ENCODE data around the gene TRA2A.
"Not testable (repeated sequence)": the region's sequence is repeated elsewhere in the genome, so short reads cannot be mapped to it uniquely, and the experiment has no call there.

The TRA2A gene

DNA sequence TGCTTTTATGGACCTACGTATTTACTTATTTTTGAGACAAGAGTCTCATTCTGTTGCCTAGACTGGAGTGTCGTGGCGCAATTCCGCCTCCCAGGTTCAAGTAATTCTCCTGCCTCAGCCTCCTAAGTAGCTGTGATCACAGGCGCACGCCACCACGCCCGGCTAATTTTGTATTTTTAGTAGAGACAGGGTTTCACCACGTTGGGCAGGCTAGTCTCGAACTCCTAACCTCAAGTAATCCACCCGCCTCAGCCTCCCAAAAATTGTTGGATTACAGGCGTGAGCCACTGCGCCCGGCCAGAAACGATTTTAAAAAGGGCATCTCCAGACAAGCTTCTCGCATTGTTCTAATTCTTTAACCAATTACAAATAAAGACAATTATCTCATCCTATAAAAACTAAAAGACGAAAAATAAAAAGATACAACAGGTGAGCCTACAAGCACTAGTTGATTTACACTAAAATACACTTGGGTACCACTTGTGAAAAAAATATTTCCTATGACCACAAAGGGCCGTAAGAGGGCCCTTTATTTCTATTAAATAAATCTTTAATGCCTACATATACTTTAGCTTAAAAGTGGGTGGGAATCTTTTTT, 2.4 kb downstream of the TRA2A start:
- no peak for ATAC-seq
- Mint-ChIP-seq H3K4me3 (peak overlapping the region; percentile 95), H3K27ac (no peak overlapping the region), H3K9me3 (no peaks in the 10 kb centered on the region), H3K27me3 (no peaks in the 10 kb centered on the region), H3K4me1 (peaks cover 68% of the 10 kb centered on the region), H3K36me3 (ENCODE audit: low read depth) (peaks cover 25% of the 10 kb centered on the region)
- no peak for DNase-seq

GRCh38 chr7:23525611-23526010, 6.2 kb downstream of the TRA2A start:
- not testable (repeated sequence) for ATAC-seq, H3K27me3 Mint-ChIP-seq, DNase-seq, H3K27ac Mint-ChIP-seq, H3K4me3 Mint-ChIP-seq, H3K9me3 Mint-ChIP-seq
- H3K36me3 Mint-ChIP-seq (ENCODE audit: low read depth), result peaks cover 45% of the 10 kb centered on the region
- peaks cover 83% of the 10 kb centered on the region for H3K4me1 Mint-ChIP-seq

DNA sequence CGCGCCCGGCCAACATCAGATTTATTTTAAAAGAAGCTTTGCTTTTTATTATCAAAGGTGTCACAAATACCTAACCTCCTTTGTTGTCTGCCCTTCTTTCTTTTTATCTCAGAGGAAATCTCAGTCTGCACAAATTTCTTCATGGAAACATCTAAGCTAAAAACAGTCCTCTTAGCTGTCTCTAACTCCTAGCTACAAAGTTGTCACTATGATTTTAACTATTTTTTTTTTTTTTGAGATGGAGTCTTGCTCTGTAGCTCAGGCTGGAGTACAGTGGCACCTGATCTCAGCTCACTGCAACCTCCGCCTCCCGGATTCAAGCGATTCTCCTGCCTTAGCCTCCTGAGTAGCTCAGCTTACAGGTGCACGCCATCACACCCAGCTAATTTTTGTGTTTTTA, 7.3 kb downstream of the TRA2A start:
- DNase-seq (no peak), ATAC-seq (no peak)
- Mint-ChIP-seq H3K27me3 (no peaks in the 10 kb centered on the region), H3K27ac (peak overlapping the region; percentile 55), H3K9me3 (no peaks in the 10 kb centered on the region), H3K4me3 (no peak overlapping the region), H3K36me3 (ENCODE audit: low read depth) (peaks cover 38% of the 10 kb centered on the region), H3K4me1 (peaks cover 73% of the 10 kb centered on the region)

- Mint-ChIP-seq H3K4me1 (peaks cover 64% of the 10 kb centered on the region), H3K36me3 (ENCODE audit: low read depth) (peaks cover 39% of the 10 kb centered on the region), H3K27ac (no peak overlapping the region), H3K27me3 (no peaks in the 10 kb centered on the region), H3K4me3 (no peak overlapping the region), H3K9me3 (no peaks in the 10 kb centered on the region)
- DNase-seq (no peak), ATAC-seq (no peak)
These were observed 8.2 kb downstream of the TRA2A start for GRCh38 chr7:23523486-23524075.

DNA sequence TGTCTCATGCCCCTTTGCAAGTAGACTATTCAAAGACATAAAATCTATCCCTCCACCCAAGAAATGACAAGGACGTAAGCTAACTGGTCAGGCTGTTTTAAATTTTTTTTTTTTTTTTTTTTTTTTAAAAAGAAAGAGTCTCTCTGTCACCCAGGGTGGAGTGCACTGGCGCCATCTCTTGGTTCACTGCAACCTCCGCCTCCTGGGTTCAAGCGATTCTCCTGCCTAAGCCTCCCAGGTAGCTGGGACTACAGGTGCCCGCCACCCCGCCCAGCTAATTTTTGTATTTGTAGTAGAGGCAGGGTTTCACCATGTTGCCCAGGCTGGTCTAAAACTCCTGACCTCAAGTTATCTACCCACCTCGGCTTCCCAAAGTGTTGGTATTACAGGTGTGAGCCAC, 11.2 kb downstream of the TRA2A start:
- H3K27me3 Mint-ChIP-seq, result no peaks in the 10 kb centered on the region
- no peak overlapping the region for H3K27ac Mint-ChIP-seq
- DNase-seq (no peak), ATAC-seq (no peak)
- no peaks in the 10 kb centered on the region for H3K9me3 Mint-ChIP-seq
- H3K4me1 Mint-ChIP-seq, result peaks cover 41% of the 10 kb centered on the region
- no peak overlapping the region for H3K4me3 Mint-ChIP-seq
- H3K36me3 Mint-ChIP-seq (ENCODE audit: low read depth), result peaks cover 58% of the 10 kb centered on the region

GRCh38 chr7:23514755-23515154, 17.0 kb downstream of the TRA2A start:
- Mint-ChIP-seq H3K4me3 (no peak overlapping the region), H3K4me1 (peaks cover 18% of the 10 kb centered on the region), H3K27me3 (no peaks in the 10 kb centered on the region), H3K36me3 (ENCODE audit: low read depth) (peaks cover 75% of the 10 kb centered on the region), H3K9me3 (no peaks in the 10 kb centered on the region), H3K27ac (peak overlapping the region; percentile 46)
- ATAC-seq (peak; percentile 49), DNase-seq (no peak)

GRCh38 chr7:23513746-23514145, 18.0 kb downstream of the TRA2A start:
- not testable (repeated sequence) for H3K27ac Mint-ChIP-seq, H3K9me3 Mint-ChIP-seq, H3K4me3 Mint-ChIP-seq, ATAC-seq, H3K27me3 Mint-ChIP-seq, DNase-seq
- peaks cover 18% of the 10 kb centered on the region for H3K4me1 Mint-ChIP-seq
- peaks cover 73% of the 10 kb centered on the region for H3K36me3 Mint-ChIP-seq (ENCODE audit: low read depth)

DNA sequence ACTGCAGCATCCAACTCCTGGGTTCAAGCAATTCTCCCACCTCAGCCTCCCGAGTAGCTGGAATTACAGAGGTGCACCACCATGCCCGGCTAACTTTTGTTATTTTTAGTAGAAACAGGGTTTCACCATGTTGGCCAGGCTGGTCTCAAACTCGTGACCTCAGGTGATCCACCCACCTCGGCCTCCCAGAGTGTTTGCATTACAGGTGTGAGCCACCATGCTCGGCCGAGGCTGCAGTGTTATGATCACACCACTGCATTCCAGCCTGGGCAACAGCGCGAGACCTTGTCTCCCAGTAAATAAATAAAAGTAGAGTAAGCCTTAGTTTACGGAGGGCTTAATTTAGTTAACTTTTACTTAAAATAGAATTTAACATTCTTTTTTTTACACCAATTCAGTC, 37.8 kb downstream of the TRA2A start:
- Mint-ChIP-seq H3K27me3 (no peaks in the 10 kb centered on the region), H3K36me3 (ENCODE audit: low read depth) (no peaks in the 10 kb centered on the region), H3K9me3 (no peaks in the 10 kb centered on the region), H3K4me1 (peaks cover 5% of the 10 kb centered on the region), H3K27ac (no peak overlapping the region), H3K4me3 (no peak overlapping the region)
- DNase-seq (no peak), ATAC-seq (no peak)

DNA sequence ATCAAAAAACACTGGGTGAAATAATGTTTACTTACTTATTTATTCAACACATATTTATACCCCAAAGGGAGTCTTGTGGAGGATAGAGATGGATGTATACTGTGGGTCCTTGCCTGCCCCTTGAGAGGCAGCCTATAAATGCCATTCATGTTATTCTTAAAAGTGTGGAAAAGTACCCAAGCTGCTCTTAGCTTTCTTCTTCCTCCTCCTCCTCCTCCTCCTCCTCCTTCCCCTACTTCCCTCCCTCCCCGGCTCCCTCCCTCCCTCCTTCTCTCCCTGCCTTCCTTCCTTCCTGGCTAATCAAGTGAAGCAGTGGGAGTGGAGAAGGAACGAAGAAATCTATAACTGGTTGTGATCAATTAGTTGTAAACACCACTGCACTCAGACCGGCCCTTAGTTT, 40.3 kb downstream of the TRA2A start:
- DNase-seq (no peak), ATAC-seq (no peak)
- Mint-ChIP-seq H3K4me3 (peak overlapping the region; percentile 85), H3K27me3 (no peaks in the 10 kb centered on the region), H3K4me1 (peaks cover 5% of the 10 kb centered on the region), H3K9me3 (no peaks in the 10 kb centered on the region), H3K27ac (no peak overlapping the region), H3K36me3 (ENCODE audit: low read depth) (no peaks in the 10 kb centered on the region)

- Mint-ChIP-seq H3K27me3 (no peaks in the 10 kb centered on the region), H3K27ac (peak overlapping the region; percentile 83), H3K9me3 (no peaks in the 10 kb centered on the region), H3K36me3 (ENCODE audit: low read depth) (no peaks in the 10 kb centered on the region), H3K4me3 (peak overlapping the region; percentile 85), H3K4me1 (peaks cover 5% of the 10 kb centered on the region)
- DNase-seq (peak; percentile 48), ATAC-seq (peak; percentile 75)
These were observed 41.2 kb downstream of the TRA2A start for GRCh38 chr7:23490357-23491135.

GRCh38 chr7:23488714-23489113, 43.1 kb downstream of the TRA2A start:
- H3K9me3 Mint-ChIP-seq, H3K4me1 Mint-ChIP-seq: not testable (repeated sequence)

DNA sequence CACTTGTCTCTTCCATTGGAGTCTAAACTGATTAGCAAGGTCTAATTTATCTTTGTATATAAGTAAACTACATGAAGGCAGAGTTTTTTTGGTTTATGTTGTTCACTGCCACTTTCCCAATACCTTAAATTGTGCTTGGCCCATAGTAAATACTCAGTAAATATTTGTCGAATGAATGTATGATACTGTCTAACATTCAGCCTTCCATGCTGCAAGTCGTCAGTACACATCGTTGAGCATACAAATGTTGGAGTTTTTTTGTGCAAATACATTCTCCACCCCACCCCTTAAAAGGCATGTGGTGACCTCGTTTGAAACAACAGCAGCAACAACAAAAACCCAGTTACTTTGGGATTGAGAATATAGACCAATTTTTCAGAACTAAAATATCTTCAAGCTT, 44.1 kb downstream of the TRA2A start:
- DNase-seq (no peak), ATAC-seq (no peak)
- Mint-ChIP-seq H3K4me3 (no peak overlapping the region), H3K27me3 (no peaks in the 10 kb centered on the region), H3K9me3 (no peaks in the 10 kb centered on the region), H3K36me3 (ENCODE audit: low read depth) (no peaks in the 10 kb centered on the region), H3K27ac (no peak overlapping the region), H3K4me1 (peaks cover 5% of the 10 kb centered on the region)

More at GRCh38 chr7:23488714-23489113, 43.1 kb downstream of the TRA2A start:
- not testable (repeated sequence) for H3K36me3 Mint-ChIP-seq (ENCODE audit: low read depth); H3K4me3 Mint-ChIP-seq; H3K27me3 Mint-ChIP-seq; DNase-seq; H3K27ac Mint-ChIP-seq; ATAC-seq

DNA sequence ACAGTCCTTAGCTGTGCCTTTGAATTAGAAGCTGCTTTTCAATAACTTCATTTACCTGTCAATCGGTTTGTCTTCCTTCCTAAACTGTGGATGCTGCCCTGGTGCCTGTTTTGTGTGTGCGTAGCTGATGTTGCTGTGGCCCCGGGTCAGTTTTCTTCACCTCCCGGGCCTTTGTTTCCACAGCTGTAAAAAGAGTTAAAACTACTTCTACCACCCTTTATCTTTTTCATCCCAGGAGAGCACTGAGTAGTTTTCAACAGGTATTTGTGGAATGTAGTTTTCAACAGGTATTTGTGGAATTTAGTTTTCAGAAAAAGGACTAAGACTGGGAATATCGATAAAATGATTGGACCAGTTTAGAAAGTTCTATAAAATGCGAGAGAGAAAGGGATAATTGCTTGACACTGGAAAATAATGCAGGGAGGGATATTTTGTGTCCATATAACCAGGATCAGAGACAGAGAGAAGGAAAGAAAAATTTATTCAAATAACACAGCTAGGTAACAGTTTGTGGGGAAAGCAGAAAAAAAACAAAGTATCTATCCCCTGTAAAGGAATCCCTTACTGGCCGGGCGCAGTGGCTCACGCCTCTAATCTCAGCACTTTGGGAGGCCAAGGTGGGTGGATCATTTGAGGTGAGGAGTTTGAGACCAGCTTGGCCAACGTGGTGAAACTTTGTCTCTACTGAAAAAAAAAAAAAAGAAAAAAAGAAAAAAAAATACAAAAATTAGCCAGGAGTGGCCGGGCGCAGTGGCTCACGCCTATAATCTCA, 45.6 kb downstream of the TRA2A start:
- Mint-ChIP-seq H3K27ac (no peak overlapping the region), H3K36me3 (ENCODE audit: low read depth) (no peaks in the 10 kb centered on the region), H3K4me1 (peaks cover 5% of the 10 kb centered on the region), H3K27me3 (peaks cover 7% of the 10 kb centered on the region), H3K4me3 (no peak overlapping the region), H3K9me3 (no peaks in the 10 kb centered on the region)
- ATAC-seq (no peak), DNase-seq (no peak)

DNA sequence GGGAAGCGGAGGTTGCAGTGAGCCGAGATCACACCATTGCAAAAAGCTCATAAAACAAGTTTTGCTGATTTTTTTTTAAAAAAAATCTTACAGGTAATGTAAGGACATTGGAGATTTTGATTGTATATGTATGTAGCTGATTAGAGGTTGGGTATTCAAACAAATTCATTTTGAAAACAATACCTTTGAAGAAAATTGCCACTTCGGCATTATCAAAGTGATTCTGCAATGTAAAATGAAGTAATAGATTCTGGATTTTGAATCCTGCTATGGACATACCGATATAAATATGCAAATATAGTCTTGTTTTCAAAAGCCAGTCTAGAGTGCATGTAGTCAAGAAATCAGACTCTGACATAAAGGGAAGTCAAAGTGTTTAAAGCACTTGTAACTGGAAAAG, 49.1 kb downstream of the TRA2A start:
- no peak for ATAC-seq
- Mint-ChIP-seq H3K36me3 (ENCODE audit: low read depth) (no peaks in the 10 kb centered on the region), H3K27ac (no peak overlapping the region), H3K9me3 (no peaks in the 10 kb centered on the region), H3K4me3 (no peak overlapping the region), H3K4me1 (no peaks in the 10 kb centered on the region), H3K27me3 (peaks cover 25% of the 10 kb centered on the region)
- no peak for DNase-seq
